HEK293 (cell line): ENCODE measurements around the gene TP63.

ENCODE experiments used
- CTCF ChIA-PET: fragments of 350-600 bp; formaldehyde crosslinking; extraction: SDS; loops from one replicate; lab custom pipeline; 2021; ENCODE audit warnings: antibody characterized with exemption; lab: Yijun Ruan, JAX
- POLR2A ChIA-PET: fragments of 300-600 bp; formaldehyde crosslinking; extraction: SDS; loops from one replicate; lab custom pipeline; 2020; ENCODE audit warnings: antibody characterized with exemption, inconsistent platforms; lab: Yijun Ruan, JAX
- H3K27ac ChIP-seq: fragments of 200-500 bp; sonication (Bioruptor generic); 2 replicates; pipeline ENCODE4 v1.5.1; 2014; ENCODE audit warnings: low read depth, low read length, control low read depth, inconsistent platforms; ENCODE audit errors: extremely low read depth
- H3K36me3 ChIP-seq, 2 experiments: fragments of 200-500 bp in 1 of 2; sonication (Bioruptor generic) in 1 of 2; 1 replicate in 1 of 2; 2 replicates in 1 of 2; pipeline ENCODE4 v1.5.1; 2014 to 2017; ENCODE audit warnings: inconsistent platforms in 2 of 2, low read length in 2 of 2; ENCODE audit not compliant: control insufficient read depth in 2 of 2, insufficient read depth in 1 of 2
- H3K4me1 ChIP-seq: fragments of 200-500 bp; sonication (Bioruptor generic); 2 replicates; pipeline ENCODE4 v1.5.1; 2014; ENCODE audit warnings: mild to moderate bottlenecking, low read length, inconsistent platforms; ENCODE audit not compliant: control insufficient read depth, insufficient read depth
- H3K4me3 ChIP-seq: 2 replicates; pipeline ENCODE4 v1.5.1; 2011; ENCODE audit warnings: low read depth, mild to moderate bottlenecking, control low read depth, low read length, moderate library complexity
- H3K9me3 ChIP-seq: fragments of 200-500 bp; sonication (Bioruptor generic); 2 replicates; pipeline ENCODE4 v1.5.1; 2014; ENCODE audit warnings: low read depth, low read length, inconsistent platforms; ENCODE audit not compliant: control insufficient read depth, insufficient read depth
- BCL11B ChIP-seq: fragments of 450-650 bp; formaldehyde crosslinking; IDR thresholded peaks from 2 replicates; pipeline ENCODE4 v1.5.1; 2016; ENCODE audit warnings: low read depth, missing biosample characterization, missing genetic modification characterization
- BCL6B ChIP-seq: fragments of 450-650 bp; formaldehyde crosslinking; IDR thresholded peaks from 2 replicates; pipeline ENCODE4 v1.5.1; 2017; ENCODE audit warnings: missing biosample characterization, missing genetic modification characterization
- REPIN1 ChIP-seq: fragments of 450-650 bp; formaldehyde crosslinking; IDR thresholded peaks from 2 replicates; pipeline ENCODE4 v1.5.1; 2017; ENCODE audit warnings: missing biosample characterization, missing genetic modification characterization, low read depth
- ZBTB1 ChIP-seq: fragments of 450-650 bp; formaldehyde crosslinking; IDR thresholded peaks from 2 replicates; pipeline ENCODE4 v1.5.1; 2016; ENCODE audit warnings: missing biosample characterization, missing genetic modification characterization
- ZBTB17 ChIP-seq: fragments of 450-650 bp; formaldehyde crosslinking; IDR thresholded peaks from 2 replicates; pipeline ENCODE4 v1.5.1; 2016; ENCODE audit warnings: missing biosample characterization, missing genetic modification characterization
- ZBTB48 ChIP-seq: fragments of 450-650 bp; formaldehyde crosslinking; IDR thresholded peaks from 2 replicates; pipeline ENCODE4 v1.5.1; 2016; ENCODE audit warnings: missing biosample characterization, missing genetic modification characterization
- ZFP37 ChIP-seq: fragments of 450-650 bp; formaldehyde crosslinking; IDR thresholded peaks from 2 replicates; pipeline ENCODE4 v1.5.1; 2016; ENCODE audit warnings: missing biosample characterization, missing genetic modification characterization
- ZNF169 ChIP-seq: fragments of 450-650 bp; formaldehyde crosslinking; IDR thresholded peaks from 2 replicates; pipeline ENCODE4 v1.5.1; 2016; ENCODE audit warnings: missing biosample characterization, missing genetic modification characterization
- ZNF202 ChIP-seq: fragments of 450-650 bp; formaldehyde crosslinking; IDR thresholded peaks from 2 replicates; pipeline ENCODE4 v1.5.1; 2016; ENCODE audit warnings: missing biosample characterization, missing genetic modification characterization, borderline replicate concordance
- ZNF239 ChIP-seq: fragments of 450-650 bp; formaldehyde crosslinking; IDR thresholded peaks from 2 replicates; pipeline ENCODE4 v1.5.1; 2016; ENCODE audit warnings: missing biosample characterization, missing genetic modification characterization
- ZNF398 ChIP-seq: fragments of 450-650 bp; formaldehyde crosslinking; IDR thresholded peaks from 2 replicates; pipeline ENCODE4 v1.5.1; 2017; ENCODE audit warnings: missing biosample characterization, missing genetic modification characterization
- ZNF48 ChIP-seq: fragments of 450-650 bp; formaldehyde crosslinking; IDR thresholded peaks from 2 replicates; pipeline ENCODE4 v1.5.1; 2016; ENCODE audit warnings: missing biosample characterization, missing genetic modification characterization
- ZNF521 ChIP-seq: fragments of 450-650 bp; formaldehyde crosslinking; IDR thresholded peaks from 2 replicates; pipeline ENCODE4 v1.5.1; 2017; ENCODE audit warnings: missing biosample characterization, mild to moderate bottlenecking, missing genetic modification characterization
- ZNF560 ChIP-seq: fragments of 450-650 bp; formaldehyde crosslinking; IDR thresholded peaks from 2 replicates; pipeline ENCODE4 v1.5.1; 2017; ENCODE audit warnings: missing biosample characterization, missing genetic modification characterization, borderline replicate concordance
- ZNF585B ChIP-seq: fragments of 450-650 bp; formaldehyde crosslinking; IDR thresholded peaks from 2 replicates; pipeline ENCODE4 v1.5.1; 2016; ENCODE audit warnings: missing biosample characterization, missing genetic modification characterization
- ZNF600 ChIP-seq: fragments of 450-650 bp; formaldehyde crosslinking; IDR thresholded peaks from 2 replicates; pipeline ENCODE4 v1.5.1; 2016; ENCODE audit warnings: missing biosample characterization, missing genetic modification characterization
- ZNF645 ChIP-seq: fragments of 450-650 bp; formaldehyde crosslinking; IDR thresholded peaks from 2 replicates; pipeline ENCODE4; 2016; ENCODE audit warnings: missing biosample characterization, missing genetic modification characterization
- ZNF776 ChIP-seq: fragments of 450-650 bp; formaldehyde crosslinking; IDR thresholded peaks from 2 replicates; pipeline ENCODE4 v1.5.0; 2017; ENCODE audit warnings: missing biosample characterization, missing genetic modification characterization, borderline replicate concordance
- TF ChIP-seq, protein P1 (sequence below): fragments of 450-650 bp; formaldehyde crosslinking; IDR thresholded peaks from 2 replicates; pipeline ENCODE4 v1.5.1; 2017; ENCODE audit warnings: missing biosample characterization, missing genetic modification characterization
- TF ChIP-seq, protein P2 (sequence below): fragments of 450-650 bp; formaldehyde crosslinking; IDR thresholded peaks from 2 replicates; pipeline ENCODE4 v1.5.1; 2016; ENCODE audit warnings: missing biosample characterization, missing genetic modification characterization

The TP63 gene

GRCh38 chr3:189794518-189794917, 163.3 kb downstream of the TP63 start:
- ChIA-PET POLR2A (no interaction called here), CTCF (no interaction called here)
- no peak for TF ChIP-seq ZNF239 (tag by site-specific recombination)
- TF ChIP-seq, protein P1, sequence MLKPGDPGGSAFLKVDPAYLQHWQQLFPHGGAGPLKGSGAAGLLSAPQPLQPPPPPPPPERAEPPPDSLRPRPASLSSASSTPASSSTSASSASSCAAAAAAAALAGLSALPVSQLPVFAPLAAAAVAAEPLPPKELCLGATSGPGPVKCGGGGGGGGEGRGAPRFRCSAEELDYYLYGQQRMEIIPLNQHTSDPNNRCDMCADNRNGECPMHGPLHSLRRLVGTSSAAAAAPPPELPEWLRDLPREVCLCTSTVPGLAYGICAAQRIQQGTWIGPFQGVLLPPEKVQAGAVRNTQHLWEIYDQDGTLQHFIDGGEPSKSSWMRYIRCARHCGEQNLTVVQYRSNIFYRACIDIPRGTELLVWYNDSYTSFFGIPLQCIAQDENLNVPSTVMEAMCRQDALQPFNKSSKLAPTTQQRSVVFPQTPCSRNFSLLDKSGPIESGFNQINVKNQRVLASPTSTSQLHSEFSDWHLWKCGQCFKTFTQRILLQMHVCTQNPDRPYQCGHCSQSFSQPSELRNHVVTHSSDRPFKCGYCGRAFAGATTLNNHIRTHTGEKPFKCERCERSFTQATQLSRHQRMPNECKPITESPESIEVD (tag by site-specific recombination): no peak
- no peak for TF ChIP-seq ZNF398
- TF ChIP-seq ZNF169 (tag by site-specific recombination): no peak
- TF ChIP-seq ZNF645 (tag by site-specific recombination): no peak
- TF ChIP-seq ZBTB1 (tag by site-specific recombination): no peak
- no peak for TF ChIP-seq ZFP37 (tag by site-specific recombination)
- no peak for TF ChIP-seq ZNF600 (tag by site-specific recombination)
- no peak for TF ChIP-seq ZNF776
- no peak for TF ChIP-seq ZNF560 (tag by site-specific recombination)
- TF ChIP-seq ZBTB48 (tag by site-specific recombination): no peak
- TF ChIP-seq BCL11B (tag by site-specific recombination): no peak
- TF ChIP-seq, protein P2, sequence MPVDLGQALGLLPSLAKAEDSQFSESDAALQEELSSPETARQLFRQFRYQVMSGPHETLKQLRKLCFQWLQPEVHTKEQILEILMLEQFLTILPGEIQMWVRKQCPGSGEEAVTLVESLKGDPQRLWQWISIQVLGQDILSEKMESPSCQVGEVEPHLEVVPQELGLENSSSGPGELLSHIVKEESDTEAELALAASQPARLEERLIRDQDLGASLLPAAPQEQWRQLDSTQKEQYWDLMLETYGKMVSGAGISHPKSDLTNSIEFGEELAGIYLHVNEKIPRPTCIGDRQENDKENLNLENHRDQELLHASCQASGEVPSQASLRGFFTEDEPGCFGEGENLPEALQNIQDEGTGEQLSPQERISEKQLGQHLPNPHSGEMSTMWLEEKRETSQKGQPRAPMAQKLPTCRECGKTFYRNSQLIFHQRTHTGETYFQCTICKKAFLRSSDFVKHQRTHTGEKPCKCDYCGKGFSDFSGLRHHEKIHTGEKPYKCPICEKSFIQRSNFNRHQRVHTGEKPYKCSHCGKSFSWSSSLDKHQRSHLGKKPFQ (tag by site-specific recombination): no peak
- no peak for TF ChIP-seq ZNF202 (tag by site-specific recombination)
- TF ChIP-seq ZNF48 (tag by site-specific recombination): no peak
- no peak for TF ChIP-seq ZBTB17 (tag by site-specific recombination)
- TF ChIP-seq REPIN1 (tag by site-specific recombination): no peak
- no peak for TF ChIP-seq BCL6B (tag by site-specific recombination)
- TF ChIP-seq ZNF521 (tag by site-specific recombination): no peak
- no peak for TF ChIP-seq ZNF585B

More at GRCh38 chr3:189794518-189794917, 163.3 kb downstream of the TP63 start:
- no peak overlapping the region for H3K27ac ChIP-seq
- no peaks in the 10 kb centered on the region for H3K9me3 ChIP-seq
- H3K4me3 ChIP-seq: no peak overlapping the region
- H3K36me3 ChIP-seq: no peaks in the 10 kb centered on the region
- H3K4me1 ChIP-seq: no peaks in the 10 kb centered on the region
